CD8-positive, alpha-beta memory T cell (primary cell): ENCODE results near the gene C1orf159. TPM values are rescaled to one million over a fixed set of nuclear protein-coding genes. Genes with fewer than 3 reads are reported as not detected.
A peak's percentile ranks its signal among the peaks of the same experiment; 100 is the strongest.

Source experiments
- CTCF ChIA-PET: fragments of 350-600 bp; sonication (Branson Sonifier 250); formaldehyde crosslinking; loops from one replicate; lab custom pipeline; 2021; ENCODE audit warnings: antibody characterized with exemption; lab: Charles Lee
- POLR2A ChIA-PET: fragments of 350-600 bp; sonication (Branson Sonifier 250); formaldehyde crosslinking; loops from one replicate; lab custom pipeline; 2021; ENCODE audit warnings: antibody characterized with exemption; lab: Charles Lee
- DNase-seq, 5 donors: peaks; one replicate each; pipeline versions ENCODE4 v3.0.0 to v3.0.0-alpha.2; 2020 to 2022; ENCODE audit warnings: mixed read lengths in 1 of 5
- H3K27ac ChIP-seq: one replicate; pipeline ENCODE4 v1.7.0; 2013; ENCODE audit warnings: low read depth, mild to moderate bottlenecking, low read length, moderate library complexity
- H3K27me3 ChIP-seq: 2 replicates; pipeline ENCODE4 v1.7.0; 2013; ENCODE audit warnings: low read length, mild to moderate bottlenecking; ENCODE audit not compliant: insufficient read depth, poor library complexity, severe bottlenecking
- H3K36me3 ChIP-seq: 2 replicates; pipeline ENCODE4 v1.7.0; 2013; ENCODE audit warnings: mild to moderate bottlenecking, low read length, moderate library complexity; ENCODE audit not compliant: insufficient read depth
- H3K4me1 ChIP-seq: 2 replicates; pipeline ENCODE4 v1.7.0; 2013; ENCODE audit warnings: mild to moderate bottlenecking, low read length, moderate library complexity; ENCODE audit not compliant: insufficient read depth
- H3K4me3 ChIP-seq: 2 replicates; pipeline ENCODE4 v1.7.0; 2013; ENCODE audit warnings: mild to moderate bottlenecking, low read length
- H3K9me3 ChIP-seq: 2 replicates; pipeline ENCODE4 v1.7.0; 2013; ENCODE audit warnings: mild to moderate bottlenecking, low read length
- H3K27ac Mint-ChIP-seq, 8 donors: one replicate each; pipeline ENCODE4 v1.8.0; 2020 to 2021; ENCODE audit warnings: mixed read lengths in 8 of 8, mild to moderate bottlenecking in 6 of 8, inconsistent platforms in 3 of 8, moderate library complexity in 3 of 8
- H3K27me3 Mint-ChIP-seq, 2 donors: one replicate each; pipeline ENCODE4 v1.8.0; 2020 to 2021; ENCODE audit warnings: mixed read lengths in 2 of 2, mild to moderate bottlenecking in 1 of 2, moderate library complexity in 1 of 2
- H3K36me3 Mint-ChIP-seq, 3 donors: one replicate each; pipeline ENCODE4 v1.8.0; 2020 to 2021; ENCODE audit warnings: mixed read lengths in 3 of 3, inconsistent platforms in 1 of 3, mild to moderate bottlenecking in 1 of 3
- H3K4me1 Mint-ChIP-seq, 3 donors: one replicate each; pipeline ENCODE4 v1.8.0; 2020 to 2021; ENCODE audit warnings: mixed read lengths in 3 of 3, inconsistent platforms in 1 of 3, mild to moderate bottlenecking in 1 of 3
- H3K4me3 Mint-ChIP-seq, 7 donors: one replicate each; pipeline ENCODE4 v1.8.0; 2020 to 2021; ENCODE audit warnings: mixed read lengths in 7 of 7, mild to moderate bottlenecking in 6 of 7, moderate library complexity in 4 of 7, inconsistent platforms in 2 of 7
- H3K9me3 Mint-ChIP-seq, 5 donors: one replicate each; pipeline ENCODE4 v1.8.0; 2020 to 2022; ENCODE audit warnings: mixed read lengths in 5 of 5, mild to moderate bottlenecking in 3 of 5, moderate library complexity in 2 of 5, inconsistent platforms in 1 of 5
- polyA plus RNA-seq: library from polyadenylated mRNA; unstranded; fragments of 300-500 nt; fragmentation: Illumina TruSeq; gene quantifications from one replicate; pipeline ENCODE4 v1.2.3, GENCODE V29; 2021
- total RNA-seq, 2 experiments: library from RNA; stranded (reverse); gene quantifications; one replicate each; pipeline ENCODE4 v1.2.3, GENCODE V29; 2021

C1orf159 gene
- total and polyA plus RNA-seq, 3 experiments from 2014 or later, result 7.9 to 20.8 (median 18.7) TPM

GRCh38 chr1:1161078-1161682 lies 45.3 kb upstream of the C1orf159 start:
- POLR2A ChIA-PET, result no interaction called here
- H3K36me3 Mint-ChIP-seq, result no peaks in the 10 kb centered on the region

DNA sequence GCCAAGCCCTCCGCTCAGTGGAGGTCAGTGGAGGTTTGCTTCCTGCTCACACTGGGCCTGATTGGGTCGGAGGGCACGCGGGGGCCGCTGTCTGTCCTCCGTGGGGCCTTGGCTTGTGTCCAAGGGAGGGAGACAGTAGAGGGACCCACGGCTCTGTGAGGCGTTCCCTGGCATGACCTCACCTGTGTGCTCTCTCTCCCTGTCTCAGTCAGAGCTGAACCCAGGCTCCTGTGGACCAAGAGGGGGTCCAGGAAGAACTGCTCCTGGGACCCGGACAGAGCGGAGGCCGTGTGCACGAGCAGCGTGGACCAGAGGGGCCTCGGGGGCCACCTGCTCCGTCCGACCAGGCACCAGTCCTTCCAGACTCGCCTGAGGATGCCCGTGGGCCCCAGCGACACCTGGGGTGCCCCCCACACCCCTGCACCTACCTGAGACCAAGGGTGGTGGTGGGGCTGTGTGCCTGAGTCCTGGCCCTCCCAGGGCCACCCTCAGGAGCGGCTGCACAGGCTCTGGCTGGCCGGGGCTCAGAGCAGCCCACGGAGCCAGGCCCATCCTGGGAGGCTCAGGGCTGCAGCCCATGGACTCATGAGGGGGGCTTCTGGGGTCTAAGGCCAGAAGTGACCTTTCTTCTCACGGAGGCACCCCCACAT lies 44.5 kb upstream of the C1orf159 start:
- peaks cover 5% of the 10 kb centered on the region for H3K4me1 ChIP-seq
- H3K36me3 ChIP-seq, result no peaks in the 10 kb centered on the region
- H3K4me3 ChIP-seq, result no peak overlapping the region
- H3K9me3 ChIP-seq, result no peaks in the 10 kb centered on the region
- H3K36me3 Mint-ChIP-seq, result no peaks in the 10 kb centered on the region
- no peaks in the 10 kb centered on the region for H3K27me3 Mint-ChIP-seq
- no peak overlapping the region for H3K27ac ChIP-seq
- H3K4me3 Mint-ChIP-seq, result no peak overlapping the region
- CTCF ChIA-PET, result no interaction called here
- no peak for DNase-seq
- no peaks in the 10 kb centered on the region for H3K27me3 ChIP-seq
- POLR2A ChIA-PET, result no interaction called here
- H3K27ac Mint-ChIP-seq, result peak overlapping the region in 1 of 8 donors; percentile 72
- H3K9me3 Mint-ChIP-seq, result no peaks in the 10 kb centered on the region
- peaks cover 0 to under 1% (median 0%) of the 10 kb centered on the region in 3 donors for H3K4me1 Mint-ChIP-seq

More at GRCh38 chr1:1161078-1161682, 45.3 kb upstream of the C1orf159 start:
- CTCF ChIA-PET, result no interaction called here
- H3K27ac ChIP-seq, result no peak overlapping the region
- peaks cover 0 to 4% of the 10 kb centered on the region in 2 donors for H3K27me3 Mint-ChIP-seq
- no peaks in the 10 kb centered on the region for H3K36me3 ChIP-seq
- peaks cover 0 to 4% (median 0%) of the 10 kb centered on the region in 3 donors for H3K4me1 Mint-ChIP-seq
- H3K27ac Mint-ChIP-seq, result no peak overlapping the region
- no peaks in the 10 kb centered on the region for H3K27me3 ChIP-seq
- no peak for DNase-seq
- no peaks in the 10 kb centered on the region for H3K9me3 Mint-ChIP-seq
- H3K4me1 ChIP-seq, result peaks cover 5% of the 10 kb centered on the region
- no peak overlapping the region for H3K4me3 Mint-ChIP-seq
- no peaks in the 10 kb centered on the region for H3K9me3 ChIP-seq
- no peak overlapping the region for H3K4me3 ChIP-seq

GRCh38 chr1:1157914-1158710 lies 42.2 kb upstream of the C1orf159 start:
- POLR2A ChIA-PET, result interaction anchor here (0.6 to 1.5 kb wide), 2 partner anchors 15 to 991 kb away, joined by 3 to 4 read pairs; partner anchors contain the start of gene TTLL10
- Mint-ChIP-seq H3K27ac (peak overlapping the region in 3 of 8 donors; percentile 29 to 50 (median 50)), H3K4me1 (peaks cover 0 to 2% (median 2%) of the 10 kb centered on the region in 3 donors), H3K27me3 (peaks cover 0 to 2% of the 10 kb centered on the region in 2 donors), H3K36me3 (no peaks in the 10 kb centered on the region), H3K4me3 (peak overlapping the region in 5 of 7 donors; percentile 23 to 89 (median 82)), H3K9me3 (peaks cover under 1 to 9% (median 8%) of the 10 kb centered on the region in 5 donors)
- Histone ChIP-seq H3K4me1 (peaks cover 5% of the 10 kb centered on the region), H3K9me3 (no peaks in the 10 kb centered on the region), H3K36me3 (no peaks in the 10 kb centered on the region), H3K4me3 (peak overlapping the region; percentile 74), H3K27ac (peak overlapping the region; percentile 82), H3K27me3 (no peaks in the 10 kb centered on the region)
- peak in 4 of 5 donors; percentile 19 to 56 (median 44) for DNase-seq
- CTCF ChIA-PET, result interaction anchor here (1.4 to 2.1 kb wide), 2 partner anchors 35 to 214 kb away, joined by 3 to 6 read pairs; no protein-coding TSS in a partner anchor

DNA sequence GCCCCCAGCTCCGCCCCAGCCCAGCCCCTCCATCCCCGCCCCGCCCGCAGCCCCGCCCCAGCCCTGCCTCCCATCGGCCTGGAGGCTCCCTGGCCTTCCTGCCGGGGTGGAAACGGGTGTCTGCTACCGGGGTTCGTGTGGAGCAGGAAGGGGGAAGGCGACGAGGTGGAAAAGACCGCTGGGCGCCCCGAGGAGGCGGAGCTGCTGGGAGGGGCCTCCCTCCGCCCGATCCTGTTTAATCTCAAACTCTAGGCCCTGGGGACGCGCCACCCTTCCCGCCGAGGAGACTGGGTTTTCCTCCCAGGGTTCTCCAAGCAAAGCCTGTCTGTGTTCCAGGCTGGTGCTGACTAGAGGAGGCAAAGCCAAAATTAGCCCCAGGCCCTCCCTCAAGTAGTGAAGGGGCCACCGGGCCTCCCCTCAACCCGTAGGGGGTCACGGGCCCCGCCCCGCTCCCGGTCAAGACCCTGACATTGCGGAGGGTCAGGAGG lies 41.6 kb upstream of the C1orf159 start:
- CTCF ChIA-PET, result interaction anchor here (1.4 to 2.1 kb wide), 2 partner anchors 35 to 215 kb away, joined by 3 to 6 read pairs; no protein-coding TSS in a partner anchor
- peak; percentile 41 to 78 (median 50) for DNase-seq
- H3K4me1 ChIP-seq, result peaks cover 5% of the 10 kb centered on the region
- Mint-ChIP-seq H3K27me3 (peaks cover 0 to 2% of the 10 kb centered on the region in 2 donors), H3K4me1 (peaks cover 0 to 7% (median 2%) of the 10 kb centered on the region in 3 donors), H3K36me3 (no peaks in the 10 kb centered on the region), H3K27ac (peak overlapping the region in 7 of 8 donors; percentile 50 to 84 (median 80)), H3K9me3 (peaks cover 5 to 14% (median 13%) of the 10 kb centered on the region in 5 donors), H3K4me3 (peak overlapping the region; percentile 71 to 89 (median 79))
- no peaks in the 10 kb centered on the region for H3K27me3 ChIP-seq
- H3K36me3 ChIP-seq, result no peaks in the 10 kb centered on the region
- peak overlapping the region; percentile 82 for H3K27ac ChIP-seq
- POLR2A ChIA-PET, result interaction anchor here (1.5 kb wide), 1 partner anchor 16 kb away, joined by 4 read pairs; the partner anchor contains the start of gene TTLL10
- H3K9me3 ChIP-seq, result peaks cover 5% of the 10 kb centered on the region
- peak overlapping the region; percentile 74 for H3K4me3 ChIP-seq

- peaks cover 5% of the 10 kb centered on the region for H3K4me1 ChIP-seq
- Mint-ChIP-seq H3K27ac (peak overlapping the region in 2 of 8 donors; percentile 63 to 85), H3K27me3 (peaks cover 0 to 2% of the 10 kb centered on the region in 2 donors), H3K9me3 (peaks cover 5 to 15% (median 13%) of the 10 kb centered on the region in 5 donors), H3K4me3 (peak overlapping the region in 6 of 7 donors; percentile 34 to 83 (median 68)), H3K4me1 (peaks cover 0 to 7% (median 2%) of the 10 kb centered on the region in 3 donors), H3K36me3 (no peaks in the 10 kb centered on the region)
- H3K36me3 ChIP-seq, result no peaks in the 10 kb centered on the region
- no peak overlapping the region for H3K4me3 ChIP-seq
- no peaks in the 10 kb centered on the region for H3K27me3 ChIP-seq
- ChIA-PET CTCF (interaction anchor here (1.4 kb wide), 1 partner anchor 215 kb away, joined by 3 read pairs; no protein-coding TSS in a partner anchor), POLR2A (interaction anchor here (1.5 kb wide), 1 partner anchor 17 kb away, joined by 4 read pairs; the partner anchor contains the start of gene TTLL10)
- peaks cover 7% of the 10 kb centered on the region for H3K9me3 ChIP-seq
- H3K27ac ChIP-seq, result no peak overlapping the region
- DNase-seq, result no peak
Observed at GRCh38 chr1:1157033-1157365, 41.1 kb upstream of the C1orf159 start.

DNA sequence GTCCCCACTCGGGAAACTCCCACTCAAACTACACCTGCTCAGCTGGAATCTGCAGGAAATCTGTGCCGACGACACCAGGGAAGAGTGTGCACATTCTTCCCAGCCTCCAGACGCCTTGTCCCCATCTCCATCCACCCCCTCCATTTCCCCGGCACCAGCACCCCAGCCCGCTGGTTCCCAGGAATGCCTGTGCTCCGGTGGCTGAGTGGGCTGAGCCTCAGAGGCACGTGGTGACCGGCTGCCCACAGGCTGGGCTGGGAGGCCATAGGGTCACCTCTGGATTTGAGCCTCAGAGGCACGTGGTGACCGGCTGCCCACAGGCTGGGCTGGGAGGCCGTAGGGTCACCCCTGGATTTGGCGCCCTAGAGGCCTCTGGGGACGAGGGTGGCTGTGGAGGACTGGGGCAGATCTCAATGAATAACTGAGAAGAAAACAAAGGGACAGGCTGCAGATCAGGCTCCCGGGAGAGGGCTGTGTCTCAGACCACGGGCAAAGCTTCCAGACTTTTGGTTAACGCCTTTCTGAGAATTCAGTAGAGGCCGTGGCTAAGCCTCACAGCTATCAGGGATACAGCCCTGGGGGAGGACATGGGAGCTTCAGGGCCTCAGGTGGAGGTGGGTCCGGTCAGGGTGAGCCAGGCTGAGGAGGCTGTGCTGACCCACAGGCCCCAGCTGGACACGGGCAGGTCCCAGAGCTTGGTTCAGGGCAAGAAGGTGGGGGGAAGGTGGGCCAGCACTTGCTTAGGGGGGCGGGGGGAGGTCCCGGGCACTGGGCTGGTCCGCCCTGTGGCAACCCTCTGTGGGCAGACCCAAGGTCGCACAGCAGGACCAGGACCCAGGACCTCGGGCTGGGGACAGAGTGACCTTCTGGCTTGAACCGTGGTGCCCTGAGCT lies 40.5 kb upstream of the C1orf159 start:
- no peak overlapping the region for H3K4me3 ChIP-seq
- peaks cover 0 to 7% (median 2%) of the 10 kb centered on the region in 3 donors for H3K4me1 Mint-ChIP-seq
- peaks cover 5 to 15% (median 13%) of the 10 kb centered on the region in 5 donors for H3K9me3 Mint-ChIP-seq
- peaks cover 0 to 2% of the 10 kb centered on the region in 2 donors for H3K27me3 Mint-ChIP-seq
- H3K27ac ChIP-seq, result no peak overlapping the region
- H3K9me3 ChIP-seq, result peaks cover 7% of the 10 kb centered on the region
- H3K4me3 Mint-ChIP-seq, result peak overlapping the region; percentile 34 to 83 (median 70)
- peak overlapping the region in 6 of 8 donors; percentile 23 to 85 (median 58) for H3K27ac Mint-ChIP-seq
- H3K36me3 ChIP-seq, result no peaks in the 10 kb centered on the region
- ChIA-PET CTCF (interaction anchor here (1.4 kb wide), 1 partner anchor 216 kb away, joined by 3 read pairs; no protein-coding TSS in a partner anchor), POLR2A (no interaction called here)
- peaks cover 5% of the 10 kb centered on the region for H3K4me1 ChIP-seq
- no peaks in the 10 kb centered on the region for H3K27me3 ChIP-seq
- H3K36me3 Mint-ChIP-seq, result no peaks in the 10 kb centered on the region
- DNase-seq, result no peak

DNA sequence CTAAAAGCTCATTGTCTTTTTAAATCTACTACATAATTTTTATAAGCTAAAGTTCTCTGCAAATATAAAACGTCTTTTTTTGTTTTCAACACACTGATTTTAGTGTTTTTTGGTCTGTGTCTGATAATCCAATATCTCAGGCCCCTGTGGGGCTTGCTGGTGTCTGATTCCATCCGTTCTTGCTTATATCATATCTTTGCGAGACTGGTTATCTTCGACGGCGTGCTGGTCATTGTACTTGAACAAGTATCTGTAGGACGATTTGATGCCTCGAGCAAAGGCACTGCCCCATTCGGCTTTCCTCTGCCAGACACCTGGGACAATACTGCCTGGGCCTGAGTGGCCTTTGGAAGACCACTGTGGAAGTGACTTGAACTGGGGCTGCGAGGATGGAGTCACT lies 39.4 kb upstream of the C1orf159 start:
- peaks cover 0 to 2% of the 10 kb centered on the region in 2 donors for H3K27me3 Mint-ChIP-seq
- H3K36me3 Mint-ChIP-seq, result no peaks in the 10 kb centered on the region
- H3K9me3 ChIP-seq, result peaks cover 7% of the 10 kb centered on the region
- no peak overlapping the region for H3K4me3 ChIP-seq
- no peak overlapping the region for H3K27ac ChIP-seq
- peaks cover 5 to 15% (median 13%) of the 10 kb centered on the region in 5 donors for H3K9me3 Mint-ChIP-seq
- peak overlapping the region in 5 of 8 donors; percentile 30 to 83 (median 36) for H3K27ac Mint-ChIP-seq
- peaks cover 5% of the 10 kb centered on the region for H3K4me1 ChIP-seq
- POLR2A ChIA-PET, result no interaction called here
- H3K27me3 ChIP-seq, result no peaks in the 10 kb centered on the region
- peaks cover 0 to 7% (median 2%) of the 10 kb centered on the region in 3 donors for H3K4me1 Mint-ChIP-seq
- peak overlapping the region in 2 of 7 donors; percentile 28 to 43 for H3K4me3 Mint-ChIP-seq
- CTCF ChIA-PET, result no interaction called here
- no peaks in the 10 kb centered on the region for H3K36me3 ChIP-seq
- DNase-seq, result no peak
